ENCODE results near the gene ACADM. TPM values are rescaled to one million over a fixed set of nuclear protein-coding genes. Genes with fewer than 3 reads are reported as not detected.

ACADM gene
- total RNA-seq, 1 experiment from 2014 or later: 35.6 TPM

DNA sequence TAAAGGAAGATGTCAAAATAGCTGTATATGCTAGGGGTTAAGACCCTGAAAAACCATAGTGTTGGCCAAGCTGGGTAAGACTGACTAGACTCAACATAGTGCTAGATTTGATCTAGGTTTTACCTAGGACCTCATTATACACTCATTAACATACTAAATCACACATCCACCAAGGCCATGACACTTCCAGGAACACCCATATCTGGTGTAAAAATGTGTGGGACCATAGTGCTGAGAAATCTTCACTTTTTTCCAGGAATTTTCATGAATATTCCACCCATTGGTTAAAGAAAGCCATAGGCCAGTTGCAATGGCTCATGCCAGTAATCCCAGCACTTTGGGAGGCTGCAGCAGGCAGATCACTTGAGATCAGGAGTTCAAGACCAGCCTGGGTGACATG, 34.0 kb upstream of the ACADM start:
- no peak for DNase-seq (ENCODE audit: low spot score)
- H3K4me3 ChIP-seq (ENCODE audit: low read depth, low read length, poor library complexity, severe bottlenecking): no peak overlapping the region
- H3K27me3 ChIP-seq (replicated peaks; ENCODE audit: insufficient read depth, low read depth, low read length, poor library complexity): peaks cover 5% of the 10 kb centered on the region
- H3K36me3 ChIP-seq (ENCODE audit: insufficient read depth, low read length, poor library complexity, severe bottlenecking): no peaks in the 10 kb centered on the region
- no peaks in the 10 kb centered on the region for H3K4me1 ChIP-seq (ENCODE audit: insufficient read depth, low read length, poor library complexity, severe bottlenecking)
- ChIA-PET CTCF (no interaction called here), POLR2A (ENCODE audit: low non-redundant PET) (no interaction called here)
- no peak overlapping the region for H3K27ac ChIP-seq (ENCODE audit: low read depth, low read length, poor library complexity, severe bottlenecking)
- intact Hi-C loops (cut with micrococcal nuclease; ENCODE audit: unreplicated experiment): no loop called here
- TF ChIP-seq, protein P1, sequence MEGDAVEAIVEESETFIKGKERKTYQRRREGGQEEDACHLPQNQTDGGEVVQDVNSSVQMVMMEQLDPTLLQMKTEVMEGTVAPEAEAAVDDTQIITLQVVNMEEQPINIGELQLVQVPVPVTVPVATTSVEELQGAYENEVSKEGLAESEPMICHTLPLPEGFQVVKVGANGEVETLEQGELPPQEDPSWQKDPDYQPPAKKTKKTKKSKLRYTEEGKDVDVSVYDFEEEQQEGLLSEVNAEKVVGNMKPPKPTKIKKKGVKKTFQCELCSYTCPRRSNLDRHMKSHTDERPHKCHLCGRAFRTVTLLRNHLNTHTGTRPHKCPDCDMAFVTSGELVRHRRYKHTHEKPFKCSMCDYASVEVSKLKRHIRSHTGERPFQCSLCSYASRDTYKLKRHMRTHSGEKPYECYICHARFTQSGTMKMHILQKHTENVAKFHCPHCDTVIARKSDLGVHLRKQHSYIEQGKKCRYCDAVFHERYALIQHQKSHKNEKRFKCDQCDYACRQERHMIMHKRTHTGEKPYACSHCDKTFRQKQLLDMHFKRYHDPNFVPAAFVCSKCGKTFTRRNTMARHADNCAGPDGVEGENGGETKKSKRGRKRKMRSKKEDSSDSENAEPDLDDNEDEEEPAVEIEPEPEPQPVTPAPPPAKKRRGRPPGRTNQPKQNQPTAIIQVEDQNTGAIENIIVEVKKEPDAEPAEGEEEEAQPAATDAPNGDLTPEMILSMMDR (conservative IDR thresholded peaks at IDR 0.05; ENCODE audit: low read depth, low read length): no peak
- TF ChIP-seq EZH2 (IDR thresholded peaks at IDR 0.05; ENCODE audit: borderline replicate concordance, low read depth, low read length, poor library complexity, severe bottlenecking): no peak
- BruUV-seq (replicated peaks): no TSS peak
- H3K9me3 ChIP-seq (ENCODE audit: low read depth, low read length, poor library complexity, severe bottlenecking): no peaks in the 10 kb centered on the region

DNA sequence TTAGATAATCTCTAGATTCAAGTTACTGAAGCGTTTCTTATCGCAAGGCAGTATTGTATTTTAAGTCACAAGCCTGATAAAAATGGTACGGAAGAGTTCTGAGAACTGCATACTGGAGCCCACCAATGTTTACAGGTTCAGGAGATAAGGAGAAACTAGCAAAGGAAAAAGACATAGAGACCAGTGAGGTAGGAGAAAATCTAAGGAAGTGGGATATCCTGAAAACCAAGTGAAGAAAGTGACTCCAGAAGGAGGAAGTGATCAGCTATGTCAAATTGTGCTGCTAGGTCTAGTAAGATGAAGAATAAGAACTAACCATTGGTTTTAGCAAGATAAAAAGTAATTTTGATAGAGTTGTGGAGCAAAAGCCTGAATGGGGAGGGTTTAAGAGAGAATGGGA, 31.0 kb upstream of the ACADM start:
- CTCF ChIA-PET: no interaction called here
- no TSS peak for BruUV-seq (replicated peaks)
- POLR2A ChIA-PET (ENCODE audit: low non-redundant PET): no interaction called here

DNA sequence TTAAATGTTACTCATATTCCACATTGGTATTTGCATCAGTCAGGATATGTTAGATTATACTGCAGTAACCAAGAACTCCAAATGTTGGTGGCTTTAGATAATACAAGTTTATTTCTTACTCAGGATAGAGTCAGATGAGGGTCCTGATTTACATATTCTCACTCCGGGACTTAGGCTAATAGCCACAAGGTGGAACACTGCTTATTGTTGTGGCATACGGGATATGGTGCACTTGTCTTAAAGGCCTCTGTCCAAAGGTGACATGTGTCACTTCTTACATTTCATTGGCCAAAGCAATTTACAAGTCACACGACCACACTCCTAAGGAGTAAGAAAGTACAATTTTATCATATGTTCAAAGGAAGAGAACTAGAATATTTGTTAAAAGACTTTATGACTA, 28.5 kb upstream of the ACADM start:
- Histone ChIP-seq H3K27me3 (replicated peaks; ENCODE audit: insufficient read depth, low read depth, low read length, poor library complexity) (peaks cover 5% of the 10 kb centered on the region), H3K4me3 (ENCODE audit: low read depth, low read length, poor library complexity, severe bottlenecking) (no peak overlapping the region), H3K36me3 (ENCODE audit: insufficient read depth, low read length, poor library complexity, severe bottlenecking) (no peaks in the 10 kb centered on the region), H3K27ac (ENCODE audit: low read depth, low read length, poor library complexity, severe bottlenecking) (no peak overlapping the region), H3K9me3 (ENCODE audit: low read depth, low read length, poor library complexity, severe bottlenecking) (no peaks in the 10 kb centered on the region), H3K4me1 (ENCODE audit: insufficient read depth, low read length, poor library complexity, severe bottlenecking) (no peaks in the 10 kb centered on the region)
- BruUV-seq (replicated peaks): no TSS peak
- POLR2A ChIA-PET (ENCODE audit: low non-redundant PET): interaction anchor here (0.7 kb wide), 1 partner anchor 18 kb away, joined by 4 read pairs; no protein-coding TSS in a partner anchor
- DNase-seq (ENCODE audit: low spot score): no peak
- TF ChIP-seq EZH2 (IDR thresholded peaks at IDR 0.05; ENCODE audit: borderline replicate concordance, low read depth, low read length, poor library complexity, severe bottlenecking): no peak
- TF ChIP-seq, protein P1 (conservative IDR thresholded peaks at IDR 0.05; ENCODE audit: low read depth, low read length): no peak
- intact Hi-C loops (cut with micrococcal nuclease; ENCODE audit: unreplicated experiment): no loop called here
- CTCF ChIA-PET: no interaction called here

More for the DNA sequence above, 31.0 kb upstream of the ACADM start:
- intact Hi-C loops (cut with micrococcal nuclease; ENCODE audit: unreplicated experiment): no loop called here
- H3K36me3 ChIP-seq (ENCODE audit: insufficient read depth, low read length, poor library complexity, severe bottlenecking): no peaks in the 10 kb centered on the region
- no peak for DNase-seq (ENCODE audit: low spot score)
- H3K4me3 ChIP-seq (ENCODE audit: low read depth, low read length, poor library complexity, severe bottlenecking): no peak overlapping the region
- H3K27me3 ChIP-seq (replicated peaks; ENCODE audit: insufficient read depth, low read depth, low read length, poor library complexity): peaks cover 5% of the 10 kb centered on the region
- no peak for TF ChIP-seq EZH2 (IDR thresholded peaks at IDR 0.05; ENCODE audit: borderline replicate concordance, low read depth, low read length, poor library complexity, severe bottlenecking)
- TF ChIP-seq, protein P1 (conservative IDR thresholded peaks at IDR 0.05; ENCODE audit: low read depth, low read length): no peak
- no peaks in the 10 kb centered on the region for H3K4me1 ChIP-seq (ENCODE audit: insufficient read depth, low read length, poor library complexity, severe bottlenecking)
- no peak overlapping the region for H3K27ac ChIP-seq (ENCODE audit: low read depth, low read length, poor library complexity, severe bottlenecking)
- no peaks in the 10 kb centered on the region for H3K9me3 ChIP-seq (ENCODE audit: low read depth, low read length, poor library complexity, severe bottlenecking)
